Measurements from ENCODE around the gene NMNAT2.
"Not testable (repeated sequence)": the region's sequence is repeated elsewhere in the genome, so short reads cannot be mapped to it uniquely, and the experiment has no call there.

Gene NMNAT2

GRCh38 chr1:183417772-183418491 is at the start of gene NMNAT2:
Gene NMNAT2, minus strand, starts transcription at chr1:183418380. Its CDS starts 113 bp downstream, at chr1:183418267.
- no peak for DNase-seq

- DNase-seq: no peak
Measured at GRCh38 chr1:183467687-183468086, 49.5 kb upstream of the NMNAT2 start.

- no peak for DNase-seq
Measured at GRCh38 chr1:183466781-183467180, 48.6 kb upstream of the NMNAT2 start.

GRCh38 chr1:183463566-183463965 is 45.4 kb upstream of the NMNAT2 start:
- no peak for DNase-seq

- DNase-seq: no peak
Measured at GRCh38 chr1:183461350-183461749, 43.2 kb upstream of the NMNAT2 start.

GRCh38 chr1:183460596-183460995 is 42.4 kb upstream of the NMNAT2 start:
- no peak for DNase-seq

- DNase-seq: no peak
Measured at GRCh38 chr1:183457449-183457848, 39.3 kb upstream of the NMNAT2 start.

- DNase-seq: no peak
Measured at GRCh38 chr1:183456826-183457225, 38.6 kb upstream of the NMNAT2 start.

GRCh38 chr1:183454377-183454776 is 36.2 kb upstream of the NMNAT2 start:
- DNase-seq: no peak

GRCh38 chr1:183450093-183450492 is 31.9 kb upstream of the NMNAT2 start:
- no peak for DNase-seq

- no peak for DNase-seq
Measured at GRCh38 chr1:183449223-183449770, 31.1 kb upstream of the NMNAT2 start.

- DNase-seq: no peak
Measured at GRCh38 chr1:183444243-183444642, 26.1 kb upstream of the NMNAT2 start.

GRCh38 chr1:183443466-183443865 is 25.3 kb upstream of the NMNAT2 start:
- DNase-seq: no peak

- no peak for DNase-seq
Measured at GRCh38 chr1:183443011-183443410, 24.8 kb upstream of the NMNAT2 start.

- DNase-seq: no peak
Measured at GRCh38 chr1:183438060-183438459, 19.9 kb upstream of the NMNAT2 start.

- no peak for DNase-seq
Measured at GRCh38 chr1:183435497-183435896, 17.3 kb upstream of the NMNAT2 start.

- DNase-seq: no peak
Measured at GRCh38 chr1:183433703-183434102, 15.5 kb upstream of the NMNAT2 start.

- DNase-seq: no peak
Measured at GRCh38 chr1:183432548-183432875, 14.3 kb upstream of the NMNAT2 start.

- no peak for DNase-seq
Measured at GRCh38 chr1:183431840-183432547, 13.8 kb upstream of the NMNAT2 start.

- DNase-seq: not testable (repeated sequence)
Measured at GRCh38 chr1:183427591-183427990, 9.4 kb upstream of the NMNAT2 start.

- DNase-seq: no peak
Measured at GRCh38 chr1:183424691-183425090, 6.5 kb upstream of the NMNAT2 start.

GRCh38 chr1:183423541-183423940 is 5.4 kb upstream of the NMNAT2 start:
- no peak for DNase-seq

GRCh38 chr1:183419399-183419798 is 1.2 kb upstream of the NMNAT2 start:
- DNase-seq: no peak

- no peak for DNase-seq
Measured at GRCh38 chr1:183418696-183419095, 516 bp upstream of the NMNAT2 start.

Measured in activated CD4-positive, alpha-beta T cell treated with anti-CD3 and anti-CD28 coated beads for 4 hours (primary cell).